Head of caudate nucleus (tissue), 42 donors: ENCODE measurements around the gene TXNDC2.
"Not testable (repeated sequence)": the region's sequence is repeated elsewhere in the genome, so short reads cannot be mapped to it uniquely, and the experiment has no call there.

ENCODE experiments used
- DNase-seq, 42 donors: peaks; one replicate each; pipeline versions ENCODE4 v3.0.0 to v3.0.0-alpha.2; 2020 to 2021; ENCODE audit warnings: mixed read lengths in 7 of 42
- intact Hi-C: fragments of 100-400 bp; cut with DNase I; formaldehyde crosslinking; loops from one replicate; pipeline ENCODE4 v1.15.0; 2022

The TXNDC2 gene

DNA sequence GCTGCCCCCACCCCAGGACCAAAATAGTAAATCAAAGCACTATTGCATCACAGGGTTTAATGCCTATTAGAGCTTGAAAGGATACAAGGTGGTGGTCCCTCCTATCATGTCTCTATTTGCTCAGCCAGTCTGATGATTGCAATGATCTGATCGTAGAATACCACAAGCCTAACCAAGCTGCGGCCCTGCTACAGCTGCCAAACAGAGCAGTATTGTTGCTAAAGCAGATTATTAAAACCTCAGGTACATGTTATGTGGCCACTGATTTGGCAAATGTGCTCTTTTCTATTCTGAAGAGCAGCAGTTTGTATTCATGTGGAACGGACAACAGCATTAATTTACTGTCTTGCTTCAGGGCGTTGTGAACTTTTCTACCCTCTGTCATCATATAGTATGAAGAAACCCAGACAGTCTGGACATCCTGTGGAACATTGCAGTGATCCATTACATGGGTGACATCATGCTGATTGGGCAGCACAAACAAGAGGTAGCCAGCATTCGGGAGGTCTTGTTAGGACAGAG lies 19.7 kb downstream of the TXNDC2 start:
- no peak for DNase-seq
- intact Hi-C loops = no loop called here

- intact Hi-C loops = no loop called here
- no peak for DNase-seq
Observed at GRCh38 chr18:9906481-9906880, 20.7 kb downstream of the TXNDC2 start.

- DNase-seq = no peak
- intact Hi-C loops = no loop called here
Observed at GRCh38 chr18:9907867-9908266, 22.1 kb downstream of the TXNDC2 start.

DNA sequence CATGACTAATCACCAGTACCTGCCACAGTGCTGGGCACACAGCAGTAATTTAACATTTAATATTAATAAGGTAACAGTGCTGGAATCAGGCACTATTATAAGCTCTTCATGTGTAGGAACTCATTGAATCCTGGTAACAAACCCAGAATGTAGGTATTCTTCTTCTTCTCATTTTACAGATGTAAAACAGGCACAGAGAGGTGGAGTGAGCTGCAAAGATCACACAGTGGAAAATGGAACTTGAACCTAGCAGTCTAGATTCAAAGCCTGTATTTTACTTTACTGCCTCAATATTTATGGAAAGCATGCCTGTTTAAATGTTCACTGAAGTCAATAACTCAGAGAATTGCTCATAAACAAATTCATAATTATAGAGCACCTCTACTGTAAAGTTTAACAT lies 24.3 kb downstream of the TXNDC2 start:
- intact Hi-C loops = loop anchor here (5.0 to 10.0 kb wide), 3 partner anchors 115 to 298 kb away; partner anchors contain the start of genes PPP4R1 and RAB31

GRCh38 chr18:9910661-9911060 lies 24.9 kb downstream of the TXNDC2 start:
- intact Hi-C loops = loop anchor here (5.0 to 10.0 kb wide), 3 partner anchors 116 to 298 kb away; partner anchors contain the start of genes PPP4R1 and RAB31

More for the DNA sequence above, 24.3 kb downstream of the TXNDC2 start:
- DNase-seq = no peak

DNA sequence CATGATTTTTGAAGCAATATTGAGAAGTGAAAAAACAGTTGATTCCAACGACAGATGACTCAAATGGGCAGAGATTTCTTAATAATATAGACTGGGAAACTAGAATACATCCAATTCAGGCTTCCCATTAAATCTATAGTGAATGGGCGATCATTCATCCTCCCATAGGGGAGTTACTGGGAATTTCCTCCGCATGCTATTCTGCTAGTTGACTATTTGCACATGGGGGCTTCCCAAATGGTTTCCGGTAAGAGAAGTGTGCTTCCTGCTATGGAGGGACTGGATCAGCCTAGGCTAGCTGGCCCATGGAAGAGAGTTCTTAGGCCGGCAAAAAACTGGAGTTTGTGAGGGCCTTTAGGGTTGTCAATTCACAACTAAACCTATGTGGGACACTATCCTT lies 25.5 kb downstream of the TXNDC2 start:
- no peak for DNase-seq
- intact Hi-C loops = loop anchor here (5.0 to 10.0 kb wide), 3 partner anchors 116 to 299 kb away; partner anchors contain the start of genes PPP4R1 and RAB31

More at GRCh38 chr18:9910661-9911060, 24.9 kb downstream of the TXNDC2 start:
- DNase-seq = no peak

GRCh38 chr18:9912285-9912684 lies 26.5 kb downstream of the TXNDC2 start:
- DNase-seq = not testable (repeated sequence)
- intact Hi-C loops = loop anchor here (5.0 to 10.0 kb wide), 3 partner anchors 117 to 300 kb away; partner anchors contain the start of genes PPP4R1 and RAB31

DNA sequence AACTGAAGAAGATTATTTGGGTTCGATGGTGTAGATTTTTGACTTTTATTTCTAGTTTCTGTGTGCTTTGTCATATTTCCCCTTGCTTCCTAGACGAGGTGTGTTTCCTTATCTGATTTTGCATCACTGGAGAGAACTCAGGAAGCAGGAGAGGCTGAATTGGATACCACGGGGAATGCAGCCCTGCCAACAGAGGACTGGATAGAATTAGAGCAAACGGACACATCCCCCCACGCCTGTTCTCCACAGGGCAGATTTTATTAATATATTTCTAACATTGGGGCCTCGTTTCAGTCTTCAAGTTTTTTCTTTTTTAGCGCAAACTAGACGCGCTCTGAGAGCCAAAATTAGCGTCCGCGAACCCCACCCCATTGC lies 27.4 kb downstream of the TXNDC2 start:
- DNase-seq = peak in 1 of 42 donors; percentile 10
- intact Hi-C loops = loop anchor here (5.0 to 10.0 kb wide), 3 partner anchors 118 to 301 kb away; partner anchors contain the start of genes PPP4R1 and RAB31

DNA sequence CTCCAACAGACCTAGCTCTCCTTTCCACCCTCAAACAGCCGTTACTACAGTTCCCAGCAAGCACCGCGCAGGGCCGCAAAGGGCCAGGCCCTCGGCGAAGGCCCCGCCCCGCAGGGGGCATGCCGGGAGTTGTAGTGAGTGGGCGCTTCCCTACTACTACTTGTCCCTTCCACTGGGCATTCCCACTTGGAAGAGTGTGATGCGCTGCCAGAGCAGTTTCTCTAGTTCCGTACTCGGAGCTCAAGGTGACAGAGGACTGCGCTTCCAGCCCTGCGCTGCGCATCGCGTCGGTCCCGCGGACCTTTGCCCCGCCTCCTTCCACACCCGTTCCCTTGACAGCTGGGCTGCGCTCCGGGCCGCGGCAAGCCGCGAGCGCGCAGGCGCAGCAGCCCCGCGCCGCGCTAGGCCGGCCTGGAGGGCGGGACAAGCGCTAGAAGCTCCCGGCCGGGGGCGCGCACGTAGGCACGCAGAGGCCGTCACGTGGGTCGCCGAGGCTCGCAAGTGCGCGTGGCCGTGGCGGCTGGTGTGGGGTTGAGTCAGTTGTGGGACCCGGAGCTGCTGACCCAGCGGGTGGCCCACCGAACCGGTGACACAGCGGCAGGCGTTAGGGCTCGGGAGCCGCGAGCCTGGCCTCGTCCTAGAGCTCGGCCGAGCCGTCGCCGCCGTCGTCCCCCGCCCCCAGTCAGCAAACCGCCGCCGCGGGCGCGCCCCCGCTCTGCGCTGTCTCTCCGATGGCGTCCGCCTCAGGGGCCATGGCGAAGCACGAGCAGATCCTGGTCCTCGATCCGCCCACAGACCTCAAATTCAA lies 28.0 kb downstream of the TXNDC2 start, which contains the start of gene VAPA:
Gene VAPA, plus strand, starts transcription at position 491 of the 808 bp plus-strand sequence. Its CDS starts 241 bp downstream, at position 732.
- peak; percentile 93 to 99 (median 98) for DNase-seq
- intact Hi-C loops = loop anchor here (5.0 to 10.0 kb wide), 3 partner anchors 119 to 301 kb away; partner anchors contain the start of genes PPP4R1 and RAB31

- intact Hi-C loops = loop anchor here (5.0 to 10.0 kb wide), 3 partner anchors 119 to 302 kb away; partner anchors contain the start of genes PPP4R1 and RAB31
Observed at GRCh38 chr18:9914334-9914583, 28.5 kb downstream of the TXNDC2 start.

DNA sequence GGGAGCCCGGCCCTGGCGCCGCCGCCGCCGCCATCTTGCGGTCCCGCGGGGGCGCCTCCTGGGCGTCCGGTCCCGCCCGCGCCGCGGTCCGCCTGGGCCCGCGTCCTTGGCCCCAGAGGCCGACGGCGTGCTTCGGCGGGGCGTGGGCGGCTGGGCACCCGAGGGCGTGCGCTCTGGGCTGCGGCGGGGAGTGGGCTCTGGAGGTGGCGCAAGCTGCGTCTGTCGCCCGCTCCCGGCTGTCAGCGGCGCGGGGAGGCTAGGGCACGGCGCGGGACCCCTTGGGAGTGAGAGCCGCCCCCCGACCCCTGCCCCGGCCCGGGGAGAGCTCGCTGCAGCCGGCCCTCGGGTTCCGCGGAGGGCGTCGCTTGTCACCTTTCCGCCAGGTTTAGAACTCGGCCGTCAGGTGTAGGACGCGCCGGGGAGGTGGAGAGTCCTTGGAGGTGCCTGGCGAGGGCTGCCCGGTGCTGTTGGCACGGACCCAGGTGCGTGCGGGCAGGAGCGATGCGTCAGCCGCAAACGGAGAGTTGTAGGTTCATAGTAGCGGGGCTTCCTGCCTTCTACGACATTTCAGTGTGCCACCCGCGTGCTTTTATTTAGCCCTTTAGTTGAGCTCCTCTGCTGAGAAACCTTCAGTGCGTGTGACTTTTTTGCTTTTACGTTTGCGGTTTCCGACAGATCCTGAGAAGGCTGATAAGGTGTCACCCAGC lies 29.0 kb downstream of the TXNDC2 start:
- peak in 41 of 42 donors; percentile 10 to 73 (median 45) for DNase-seq
- intact Hi-C loops = loop anchor here (5.0 to 10.0 kb wide), 3 partner anchors 120 to 302 kb away; partner anchors contain the start of genes PPP4R1 and RAB31

More at GRCh38 chr18:9914334-9914583, 28.5 kb downstream of the TXNDC2 start:
- DNase-seq = peak in 1 of 42 donors; percentile 8

- intact Hi-C loops = loop anchor here (10.0 kb wide), 1 partner anchor 121 kb away; no protein-coding TSS in a partner anchor
- no peak for DNase-seq
Observed at GRCh38 chr18:9915291-9916076, 29.7 kb downstream of the TXNDC2 start.

DNA sequence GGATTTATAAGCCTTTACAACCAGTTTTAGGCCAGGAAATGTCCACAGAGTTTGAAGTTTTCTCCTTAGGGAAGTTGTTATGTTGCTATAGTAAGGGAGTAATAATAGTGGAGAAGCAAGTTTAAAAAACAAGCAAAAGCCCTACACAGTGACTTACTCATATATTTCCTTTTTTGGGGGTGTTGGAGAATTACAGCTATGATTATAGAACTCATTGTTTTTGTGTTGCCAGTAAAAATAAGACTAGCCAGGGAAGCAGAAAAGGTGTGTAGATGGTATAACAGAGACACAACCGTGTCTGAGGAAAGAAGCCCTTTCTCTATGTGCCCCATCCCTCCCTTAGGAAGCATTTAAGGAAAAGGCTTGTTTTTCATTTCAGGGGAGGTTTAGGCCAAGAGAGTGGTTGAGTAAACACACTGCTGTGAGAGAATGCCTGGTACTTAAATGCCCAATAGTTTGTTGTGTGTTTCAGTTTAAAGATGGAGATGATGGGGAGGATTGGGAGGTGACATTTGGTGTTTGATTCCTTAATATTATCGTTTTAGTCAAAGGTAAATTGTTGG lies 30.4 kb downstream of the TXNDC2 start:
- intact Hi-C loops = loop anchor here (10.0 kb wide), 1 partner anchor 121 kb away; no protein-coding TSS in a partner anchor
- DNase-seq = no peak

GRCh38 chr18:9916808-9917207 lies 31.0 kb downstream of the TXNDC2 start:
- DNase-seq = no peak
- intact Hi-C loops = loop anchor here (10.0 kb wide), 1 partner anchor 122 kb away; no protein-coding TSS in a partner anchor

DNA sequence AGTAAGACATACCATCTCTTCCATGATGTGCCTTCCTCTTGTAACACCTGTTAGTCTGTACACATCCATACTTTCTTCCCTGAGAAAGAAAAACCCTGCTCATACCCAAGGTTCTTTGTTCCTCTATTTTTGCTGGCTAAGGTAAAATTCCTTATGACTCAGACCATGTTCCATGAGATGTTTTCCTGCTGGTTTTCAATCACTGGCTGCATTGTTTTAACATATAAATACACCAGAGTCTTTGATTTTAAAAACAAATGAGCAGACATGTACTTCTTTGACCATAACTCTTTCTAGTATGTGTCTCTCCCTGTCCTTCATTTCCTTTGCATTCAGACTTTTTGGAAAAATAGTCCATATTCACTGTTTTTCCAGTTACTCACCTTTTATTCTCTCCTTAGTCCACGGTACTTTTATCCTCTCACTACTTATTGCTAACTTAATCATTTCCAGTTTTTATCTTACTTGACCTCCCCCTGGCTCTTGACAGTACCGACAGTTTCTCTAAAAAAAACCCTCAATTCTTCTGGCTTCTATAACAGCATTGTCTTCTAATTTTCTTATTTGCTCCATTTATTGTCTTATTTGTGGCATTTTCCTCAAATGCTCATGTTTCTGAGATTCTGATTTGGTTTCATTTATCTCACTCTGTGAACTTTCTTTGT lies 32.4 kb downstream of the TXNDC2 start:
- DNase-seq = no peak
- intact Hi-C loops = loop anchor here (10.0 kb wide), 1 partner anchor 123 kb away; no protein-coding TSS in a partner anchor

DNA sequence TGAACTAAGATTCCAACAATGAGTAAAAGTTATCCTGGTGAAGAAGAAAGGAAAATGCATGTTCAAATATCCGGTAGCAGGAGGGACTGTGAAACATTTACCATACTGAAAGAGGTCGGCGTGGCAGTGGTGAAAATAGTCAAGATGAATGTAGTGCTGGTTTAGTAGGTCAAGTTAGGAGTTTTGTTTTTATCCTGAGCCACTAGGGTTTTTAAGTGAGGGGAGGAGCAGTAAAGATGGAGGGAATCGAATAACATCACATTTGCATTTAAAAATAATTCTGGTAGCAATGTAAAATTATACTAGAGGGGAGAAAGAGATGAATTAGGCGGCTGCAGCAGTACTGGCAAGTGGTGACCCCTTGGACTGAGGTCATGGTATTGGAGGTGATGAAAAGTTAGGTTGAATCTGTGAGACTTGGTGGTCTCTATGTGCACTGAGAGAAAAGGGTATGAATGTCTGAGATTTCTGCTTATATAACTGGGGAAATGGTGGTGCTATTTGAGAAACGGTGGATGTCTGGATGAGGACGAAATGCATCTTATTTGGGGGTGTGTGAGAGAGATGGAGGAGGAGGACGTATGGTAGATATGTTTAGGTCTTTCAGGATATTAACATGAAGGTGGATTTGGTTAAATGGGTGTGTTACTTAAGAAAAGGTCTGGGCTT lies 33.9 kb downstream of the TXNDC2 start:
- intact Hi-C loops = loop anchor here (10.0 kb wide), 1 partner anchor 125 kb away; no protein-coding TSS in a partner anchor
- DNase-seq = no peak
